Activated CD4-positive, alpha-beta T cell treated with anti-CD3 and anti-CD28 coated beads, Interleukin-2, amount 50 U/mL, for 4 hours (primary cell): ENCODE data around the gene CD226.
"Not testable (repeated sequence)": the region's sequence is repeated elsewhere in the genome, so short reads cannot be mapped to it uniquely, and the experiment has no call there.

Experiments used
- DNase-seq, 2 experiments: peaks; one replicate each; pipeline ENCODE4 v3.0.0-alpha.2; 2020

CD226 gene

GRCh38 chr18:69956057-69956456 lies 8.4 kb upstream of the CD226 start:
- no peak for DNase-seq

GRCh38 chr18:69954719-69955480 lies 7.2 kb upstream of the CD226 start:
- no peak for DNase-seq

GRCh38 chr18:69953191-69953590 lies 5.5 kb upstream of the CD226 start:
- DNase-seq: no peak

GRCh38 chr18:69951182-69951581 lies 3.5 kb upstream of the CD226 start:
- no peak for DNase-seq

- DNase-seq: no peak
These were observed 1.9 kb upstream of the CD226 start for GRCh38 chr18:69949538-69949936.

- no peak for DNase-seq
These were observed 1.4 kb upstream of the CD226 start for GRCh38 chr18:69948919-69949537.

GRCh38 chr18:69948256-69948655 lies 583 bp upstream of the CD226 start:
- DNase-seq: no peak

GRCh38 chr18:69946608-69947155 lies 991 bp downstream of the CD226 start:
- DNase-seq: no peak

- no peak for DNase-seq
These were observed 2.2 kb downstream of the CD226 start for GRCh38 chr18:69945220-69946114.

GRCh38 chr18:69944436-69944835 lies 3.2 kb downstream of the CD226 start:
- DNase-seq: no peak

- peak in 1 of 2 experiments; percentile 32 for DNase-seq
These were observed 4.7 kb downstream of the CD226 start for GRCh38 chr18:69943021-69943420.

GRCh38 chr18:69941183-69941582 lies 6.5 kb downstream of the CD226 start:
- DNase-seq: no peak

- not testable (repeated sequence) for DNase-seq
These were observed 7.9 kb downstream of the CD226 start for GRCh38 chr18:69939812-69940211.

- no peak for DNase-seq
These were observed 11.5 kb downstream of the CD226 start for GRCh38 chr18:69936191-69936558.

- DNase-seq: peak; percentile 79 to 83
These were observed 12.1 kb downstream of the CD226 start for GRCh38 chr18:69935319-69936190.

- DNase-seq: no peak
These were observed 12.9 kb downstream of the CD226 start for GRCh38 chr18:69934601-69935265.

GRCh38 chr18:69929041-69929774 lies 18.5 kb downstream of the CD226 start:
- DNase-seq: no peak

GRCh38 chr18:69916412-69916811 lies 31.3 kb downstream of the CD226 start:
- no peak for DNase-seq

GRCh38 chr18:69908838-69909237 lies 38.8 kb downstream of the CD226 start:
- DNase-seq: no peak

GRCh38 chr18:69906765-69907164 lies 40.9 kb downstream of the CD226 start:
- DNase-seq: no peak

GRCh38 chr18:69900941-69901340 lies 46.7 kb downstream of the CD226 start:
- DNase-seq: no peak
